Rectal smooth muscle tissue (tissue), 1 donor: Measurements from ENCODE around the gene TEX13D.
A peak's percentile ranks its signal among the peaks of the same experiment; 100 is the strongest.

Experiments
- H3K27ac ChIP-seq: one replicate; pipeline ENCODE4 v1.7.0; 2013; ENCODE audit warnings: low read depth, low read length, inconsistent platforms
- H3K27me3 ChIP-seq: one replicate; pipeline ENCODE4 v1.7.0; 2013; ENCODE audit warnings: low read length; ENCODE audit not compliant: control insufficient read depth, insufficient read depth
- H3K36me3 ChIP-seq: one replicate; pipeline ENCODE4 v1.7.0; 2013; ENCODE audit warnings: low read length; ENCODE audit not compliant: control insufficient read depth, insufficient read depth
- H3K4me1 ChIP-seq: one replicate; pipeline ENCODE4 v1.7.0; 2013; ENCODE audit warnings: low read length; ENCODE audit not compliant: control insufficient read depth, insufficient read depth
- H3K4me3 ChIP-seq: one replicate; pipeline ENCODE4 v1.7.0; 2013; ENCODE audit warnings: low read length
- H3K9ac ChIP-seq: one replicate; pipeline ENCODE4 v1.7.0; 2013; ENCODE audit warnings: low read length

Gene TEX13D

GRCh38 chrX:124338733-124339514, 6.5 kb downstream of the TEX13D start:
- Histone ChIP-seq H3K27me3 (no peaks in the 10 kb centered on the region), H3K27ac (no peak overlapping the region), H3K4me3 (no peak overlapping the region), H3K9ac (no peak overlapping the region), H3K4me1 (no peaks in the 10 kb centered on the region), H3K36me3 (no peaks in the 10 kb centered on the region)

GRCh38 chrX:124341396-124342132, 9.1 kb downstream of the TEX13D start:
- H3K36me3 ChIP-seq = no peaks in the 10 kb centered on the region
- H3K27ac ChIP-seq = no peak overlapping the region
- no peak overlapping the region for H3K9ac ChIP-seq
- no peaks in the 10 kb centered on the region for H3K4me1 ChIP-seq
- H3K4me3 ChIP-seq = no peak overlapping the region
- no peaks in the 10 kb centered on the region for H3K27me3 ChIP-seq

GRCh38 chrX:124342174-124342867, 9.9 kb downstream of the TEX13D start:
- H3K27ac ChIP-seq = no peak overlapping the region
- no peaks in the 10 kb centered on the region for H3K36me3 ChIP-seq
- H3K9ac ChIP-seq = no peak overlapping the region
- H3K4me3 ChIP-seq = no peak overlapping the region
- H3K27me3 ChIP-seq = no peaks in the 10 kb centered on the region
- no peaks in the 10 kb centered on the region for H3K4me1 ChIP-seq

- Histone ChIP-seq H3K27me3 (no peaks in the 10 kb centered on the region), H3K27ac (no peak overlapping the region), H3K4me3 (no peak overlapping the region), H3K9ac (no peak overlapping the region), H3K4me1 (no peaks in the 10 kb centered on the region), H3K36me3 (no peaks in the 10 kb centered on the region)
Observed at GRCh38 chrX:124343016-124343415, 10.6 kb downstream of the TEX13D start.

- no peaks in the 10 kb centered on the region for H3K4me1 ChIP-seq
- no peak overlapping the region for H3K4me3 ChIP-seq
- H3K36me3 ChIP-seq = no peaks in the 10 kb centered on the region
- H3K27ac ChIP-seq = no peak overlapping the region
- H3K27me3 ChIP-seq = no peaks in the 10 kb centered on the region
- H3K9ac ChIP-seq = no peak overlapping the region
Observed at GRCh38 chrX:124344246-124344645, 11.8 kb downstream of the TEX13D start.

GRCh38 chrX:124346117-124346876, 13.8 kb downstream of the TEX13D start, which contains the start of gene SH2D1A:
TSS of gene SH2D1A (plus strand) at chrX:124346563. CDS start at chrX:124346643, 80 bp downstream.
- Histone ChIP-seq H3K27me3 (no peaks in the 10 kb centered on the region), H3K4me3 (peak within 1 kb of the TSS; percentile 29), H3K4me1 (no peaks in the 10 kb centered on the region), H3K36me3 (no peaks in the 10 kb centered on the region), H3K9ac (no peak within 1 kb of the TSS), H3K27ac (no peak within 1 kb of the TSS)

GRCh38 chrX:124346877-124347241, 14.4 kb downstream of the TEX13D start:
- Histone ChIP-seq H3K27ac (no peak overlapping the region), H3K4me1 (no peaks in the 10 kb centered on the region), H3K27me3 (no peaks in the 10 kb centered on the region), H3K36me3 (no peaks in the 10 kb centered on the region), H3K9ac (no peak overlapping the region), H3K4me3 (peak overlapping the region; percentile 29)

GRCh38 chrX:124347242-124347641, 14.8 kb downstream of the TEX13D start:
- Histone ChIP-seq H3K27ac (no peak overlapping the region), H3K36me3 (no peaks in the 10 kb centered on the region), H3K4me1 (no peaks in the 10 kb centered on the region), H3K4me3 (no peak overlapping the region), H3K27me3 (no peaks in the 10 kb centered on the region), H3K9ac (no peak overlapping the region)

GRCh38 chrX:124348182-124348581, 15.7 kb downstream of the TEX13D start:
- H3K27ac ChIP-seq = no peak overlapping the region
- no peaks in the 10 kb centered on the region for H3K27me3 ChIP-seq
- no peaks in the 10 kb centered on the region for H3K4me1 ChIP-seq
- H3K9ac ChIP-seq = no peak overlapping the region
- H3K4me3 ChIP-seq = no peak overlapping the region
- no peaks in the 10 kb centered on the region for H3K36me3 ChIP-seq

- H3K27me3 ChIP-seq = no peaks in the 10 kb centered on the region
- no peak overlapping the region for H3K27ac ChIP-seq
- H3K36me3 ChIP-seq = no peaks in the 10 kb centered on the region
- H3K4me1 ChIP-seq = no peaks in the 10 kb centered on the region
- no peak overlapping the region for H3K9ac ChIP-seq
- no peak overlapping the region for H3K4me3 ChIP-seq
Observed at GRCh38 chrX:124348885-124349453, 16.5 kb downstream of the TEX13D start.

GRCh38 chrX:124354648-124355047, 22.2 kb downstream of the TEX13D start:
- H3K27ac ChIP-seq = no peak overlapping the region
- H3K9ac ChIP-seq = no peak overlapping the region
- no peaks in the 10 kb centered on the region for H3K36me3 ChIP-seq
- H3K27me3 ChIP-seq = no peaks in the 10 kb centered on the region
- no peak overlapping the region for H3K4me3 ChIP-seq
- no peaks in the 10 kb centered on the region for H3K4me1 ChIP-seq
